GM23338 (cell line): Measurements from ENCODE around the gene MAPK6. TPM values are rescaled to one million over a fixed set of nuclear protein-coding genes. Genes with fewer than 3 reads are reported as not detected.
A peak's percentile ranks its signal among the peaks of the same experiment; 100 is the strongest.
"Not testable (repeated sequence)": the region's sequence is repeated elsewhere in the genome, so short reads cannot be mapped to it uniquely, and the experiment has no call there.

ENCODE experiments used
- ATAC-seq: fragments of 200-7000 bp; cut with Tn5 transposase; 3 replicates; pipeline ENCODE4 v1.9.1; 2020
- DNase-seq: peaks from one replicate; pipeline ENCODE4 v3.0.0-alpha.2; 2015; ENCODE audit warnings: low spot score
- H2AFZ ChIP-seq: fragments of 200-600 bp; sonication (generic); 2 replicates; pipeline ENCODE4 v1.8.0; 2016; ENCODE audit warnings: antibody characterized with exemption, mild to moderate bottlenecking, moderate library complexity
- H3F3A ChIP-seq: fragments of 200-600 bp; sonication (generic); replicated peaks from 2 replicates; pipeline ENCODE4 v1.8.0; 2017; ENCODE audit warnings: antibody characterized with exemption, mixed run types, low read depth
- H3K27ac ChIP-seq: fragments of 200-600 bp; sonication (generic); 2 replicates; pipeline ENCODE4 v1.6.1; 2016; ENCODE audit warnings: low read depth
- H3K27me3 ChIP-seq: fragments of 200-600 bp; sonication (generic); 2 replicates; pipeline ENCODE4 v1.8.0; 2016; ENCODE audit warnings: mild to moderate bottlenecking, mixed run types, moderate library complexity; ENCODE audit not compliant: insufficient read depth
- H3K36me3 ChIP-seq: fragments of 200-600 bp; sonication (generic); 2 replicates; pipeline ENCODE4 v1.8.0; 2016; ENCODE audit warnings: mild to moderate bottlenecking; ENCODE audit not compliant: insufficient read depth
- H3K4me1 ChIP-seq: fragments of 200-600 bp; sonication (generic); 2 replicates; pipeline ENCODE4 v1.8.0; 2016; ENCODE audit warnings: mild to moderate bottlenecking, moderate library complexity; ENCODE audit not compliant: insufficient read depth
- H3K4me2 ChIP-seq: fragments of 200-600 bp; sonication (generic); 2 replicates; pipeline ENCODE4 v1.7.1; 2017; ENCODE audit warnings: mixed run types
- H3K4me3 ChIP-seq: fragments of 200-600 bp; sonication (generic); 2 replicates; pipeline ENCODE4 v1.6.1; 2016; ENCODE audit warnings: mixed run types
- H3K79me2 ChIP-seq: fragments of 200-600 bp; sonication (generic); replicated peaks from 2 replicates; pipeline ENCODE4 v1.8.0; 2017; ENCODE audit warnings: mild to moderate bottlenecking; ENCODE audit not compliant: insufficient read depth
- H3K9me2 ChIP-seq: fragments of 200-600 bp; sonication (generic); 2 replicates; pipeline ENCODE4 v1.8.0; 2017; ENCODE audit not compliant: insufficient read depth
- H4K20me1 ChIP-seq: fragments of 200-600 bp; sonication (generic); replicated peaks from 2 replicates; pipeline ENCODE4 v1.8.0; 2017; ENCODE audit warnings: mild to moderate bottlenecking; ENCODE audit not compliant: insufficient read depth
- H3K27ac Mint-ChIP-seq: 2 replicates; pipeline ENCODE4 v1.8.0; 2020; ENCODE audit warnings: inconsistent platforms, mild to moderate bottlenecking, moderate library complexity, mixed read lengths
- H3K27me3 Mint-ChIP-seq: 3 replicates; pipeline ENCODE4 v1.8.0; 2022; ENCODE audit warnings: low read depth, mild to moderate bottlenecking, moderate library complexity, mixed read lengths, inconsistent platforms; ENCODE audit not compliant: insufficient read depth, poor library complexity
- H3K36me3 Mint-ChIP-seq: 3 replicates; pipeline ENCODE4 v1.8.0; 2021; ENCODE audit warnings: low read depth, mild to moderate bottlenecking, inconsistent platforms, moderate library complexity, mixed read lengths
- H3K4me1 Mint-ChIP-seq: 3 replicates; pipeline ENCODE4 v1.8.0; 2020; ENCODE audit warnings: mild to moderate bottlenecking, inconsistent platforms, mixed read lengths
- H3K4me3 Mint-ChIP-seq: 3 replicates; pipeline ENCODE4 v1.8.0; 2021; ENCODE audit warnings: moderate library complexity, mild to moderate bottlenecking, inconsistent platforms, mixed read lengths
- H3K9me3 Mint-ChIP-seq: 3 replicates; pipeline ENCODE4 v1.8.0; 2020; ENCODE audit warnings: moderate library complexity, mild to moderate bottlenecking, inconsistent platforms, mixed read lengths
- EZH2 ChIP-seq: fragments of 200-600 bp; sonication (generic); IDR thresholded peaks from one replicate; pipeline ENCODE4 v1.8.0; 2017; ENCODE audit warnings: antibody characterized with exemption, mild to moderate bottlenecking, low read depth; ENCODE audit not compliant: unreplicated experiment
- JUNB ChIP-seq: IDR thresholded peaks from one replicate; pipeline ENCODE4 v1.6.1; 2016; ENCODE audit warnings: antibody characterized with exemption; ENCODE audit not compliant: unreplicated experiment
- REST ChIP-seq: IDR thresholded peaks from one replicate; pipeline ENCODE4 v1.6.1; 2018; ENCODE audit warnings: antibody characterized with exemption; ENCODE audit not compliant: unreplicated experiment
- ZNF114 ChIP-seq: fragments of 250-450 bp; sonication (Bioruptor Pico); IDR thresholded peaks from 2 replicates; pipeline ENCODE4 v1.5.0; 2020; ENCODE audit warnings: mild to moderate bottlenecking, moderate library complexity
- ZNF462 ChIP-seq: fragments of 250-450 bp; sonication (Bioruptor Pico); IDR thresholded peaks from 2 replicates; pipeline ENCODE4 v1.5.0; 2020; ENCODE audit warnings: mild to moderate bottlenecking, moderate library complexity
- polyA plus RNA-seq: library from polyadenylated mRNA; unstranded; fragments of >200 nt; fragmentation: Nextera tagmentation; extraction: Ambion mirVana; gene quantifications from 2 replicates; pipeline ENCODE4 v1.2.1, GENCODE V29; 2016
- total RNA-seq: library from RNA; depleted of rRNA; stranded (reverse); fragments of >200 nt; shearing (Covaris generic); gene quantifications from 2 replicates; pipeline ENCODE4 v1.2.3, GENCODE V29; 2014
- TF ChIP-seq, protein P1 (sequence below), 2 experiments: fragments of 200-600 bp in 1 of 2; sonication (generic) in 1 of 2; conservative IDR thresholded peaks; 2 replicates each; pipeline versions ENCODE4 v1.5.1 to v1.6.1; 2016 to 2017; ENCODE audit warnings: antibody characterized with exemption in 2 of 2, low read depth in 2 of 2, mild to moderate bottlenecking in 2 of 2, moderate library complexity in 1 of 2
- TF ChIP-seq, protein P2 (sequence below): IDR thresholded peaks from 2 replicates; pipeline ENCODE4 v1.6.1; 2016; ENCODE audit warnings: antibody characterized with exemption

Gene MAPK6
- total and polyA plus RNA-seq, 2 experiments from 2014 or later, result 40.9 to 92.3 TPM

- peak overlapping the region; percentile 69; the same call in 1 of the 2 replicates for H3K27ac Mint-ChIP-seq
- H3K4me1 ChIP-seq, result no peaks in the 10 kb centered on the region
- H3K27ac ChIP-seq, result no peak overlapping the region
- H3K36me3 Mint-ChIP-seq, result no peaks in the 10 kb centered on the region
- H3K27me3 ChIP-seq, result no peaks in the 10 kb centered on the region
- peak; percentile 69 for ATAC-seq
- TF ChIP-seq ZNF462 (CRISPR knock-in tag), result no peak
- TF ChIP-seq EZH2, result no peak
- no peak for TF ChIP-seq REST
- TF ChIP-seq, protein P1, sequence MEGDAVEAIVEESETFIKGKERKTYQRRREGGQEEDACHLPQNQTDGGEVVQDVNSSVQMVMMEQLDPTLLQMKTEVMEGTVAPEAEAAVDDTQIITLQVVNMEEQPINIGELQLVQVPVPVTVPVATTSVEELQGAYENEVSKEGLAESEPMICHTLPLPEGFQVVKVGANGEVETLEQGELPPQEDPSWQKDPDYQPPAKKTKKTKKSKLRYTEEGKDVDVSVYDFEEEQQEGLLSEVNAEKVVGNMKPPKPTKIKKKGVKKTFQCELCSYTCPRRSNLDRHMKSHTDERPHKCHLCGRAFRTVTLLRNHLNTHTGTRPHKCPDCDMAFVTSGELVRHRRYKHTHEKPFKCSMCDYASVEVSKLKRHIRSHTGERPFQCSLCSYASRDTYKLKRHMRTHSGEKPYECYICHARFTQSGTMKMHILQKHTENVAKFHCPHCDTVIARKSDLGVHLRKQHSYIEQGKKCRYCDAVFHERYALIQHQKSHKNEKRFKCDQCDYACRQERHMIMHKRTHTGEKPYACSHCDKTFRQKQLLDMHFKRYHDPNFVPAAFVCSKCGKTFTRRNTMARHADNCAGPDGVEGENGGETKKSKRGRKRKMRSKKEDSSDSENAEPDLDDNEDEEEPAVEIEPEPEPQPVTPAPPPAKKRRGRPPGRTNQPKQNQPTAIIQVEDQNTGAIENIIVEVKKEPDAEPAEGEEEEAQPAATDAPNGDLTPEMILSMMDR (conservative IDR thresholded peaks at IDR 0.05; ENCODE audit: low read depth in 2 of 2), result no peak
- TF ChIP-seq, protein P2, sequence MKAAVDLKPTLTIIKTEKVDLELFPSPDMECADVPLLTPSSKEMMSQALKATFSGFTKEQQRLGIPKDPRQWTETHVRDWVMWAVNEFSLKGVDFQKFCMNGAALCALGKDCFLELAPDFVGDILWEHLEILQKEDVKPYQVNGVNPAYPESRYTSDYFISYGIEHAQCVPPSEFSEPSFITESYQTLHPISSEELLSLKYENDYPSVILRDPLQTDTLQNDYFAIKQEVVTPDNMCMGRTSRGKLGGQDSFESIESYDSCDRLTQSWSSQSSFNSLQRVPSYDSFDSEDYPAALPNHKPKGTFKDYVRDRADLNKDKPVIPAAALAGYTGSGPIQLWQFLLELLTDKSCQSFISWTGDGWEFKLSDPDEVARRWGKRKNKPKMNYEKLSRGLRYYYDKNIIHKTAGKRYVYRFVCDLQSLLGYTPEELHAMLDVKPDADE, result no peak
- TF ChIP-seq JUNB, result no peak
- no peak for TF ChIP-seq ZNF114
- H3K4me2 ChIP-seq, result no peak overlapping the region
- no peaks in the 10 kb centered on the region for H3K79me2 ChIP-seq
- H3F3A ChIP-seq, result no peaks in the 10 kb centered on the region
- H3K4me3 Mint-ChIP-seq, result no peak overlapping the region
- H3K36me3 ChIP-seq, result no peaks in the 10 kb centered on the region
- no peaks in the 10 kb centered on the region; the same call in 2 of the 3 replicates for H3K9me3 Mint-ChIP-seq
- H4K20me1 ChIP-seq, result no peaks in the 10 kb centered on the region
- peak overlapping the region; percentile 80 for H2AFZ ChIP-seq
- no peak for DNase-seq
- peaks cover 7% of the 10 kb centered on the region for H3K4me1 Mint-ChIP-seq
- no peak overlapping the region for H3K4me3 ChIP-seq
- no peaks in the 10 kb centered on the region for H3K9me2 ChIP-seq
- H3K27me3 Mint-ChIP-seq, result peaks cover 2% of the 10 kb centered on the region
These were observed 63.4 kb downstream of the MAPK6 start for GRCh38 chr15:52082197-52083036.

GRCh38 chr15:52083037-52083359, 64.0 kb downstream of the MAPK6 start:
- H3K4me1 Mint-ChIP-seq, H3K27ac ChIP-seq, H3K79me2 ChIP-seq, H2AFZ ChIP-seq, ATAC-seq, DNase-seq, H4K20me1 ChIP-seq, H3F3A ChIP-seq, H3K4me3 Mint-ChIP-seq, H3K9me3 Mint-ChIP-seq, H3K4me1 ChIP-seq, H3K4me3 ChIP-seq, H3K4me2 ChIP-seq, H3K27ac Mint-ChIP-seq, H3K36me3 ChIP-seq, H3K9me2 ChIP-seq, H3K27me3 Mint-ChIP-seq, H3K36me3 Mint-ChIP-seq, H3K27me3 ChIP-seq: not testable (repeated sequence)
